NCI-H2029 treated with DMSO at 0.1 percent for 48 hours (cell line): ENCODE data around the gene TASP1.

ENCODE experiments used
- DNase-seq: peaks from one replicate; lab custom pipeline; 2025; lab: John Stamatoyannopoulos, UW

Gene TASP1

DNA sequence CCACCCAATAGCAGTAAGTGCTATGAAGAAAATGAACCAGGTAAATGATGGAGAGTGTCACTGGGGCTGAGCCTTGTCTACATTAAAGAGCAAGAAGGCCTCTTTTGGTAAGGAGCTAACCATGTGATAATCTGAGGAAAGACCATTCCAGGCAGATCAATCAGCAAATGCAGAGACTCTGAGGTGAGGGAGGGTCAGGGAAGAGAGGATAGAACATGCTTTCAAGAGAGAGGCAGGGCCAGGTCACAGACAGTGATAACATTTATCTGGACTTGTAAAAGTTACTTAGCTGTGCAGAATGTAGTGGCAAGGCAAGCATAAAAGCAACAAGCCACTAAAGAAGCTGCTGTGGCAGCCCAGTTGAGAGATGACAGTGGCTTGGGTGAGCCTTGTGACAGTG, 197.3 kb downstream of the TASP1 start:
- DNase-seq = no peak

DNA sequence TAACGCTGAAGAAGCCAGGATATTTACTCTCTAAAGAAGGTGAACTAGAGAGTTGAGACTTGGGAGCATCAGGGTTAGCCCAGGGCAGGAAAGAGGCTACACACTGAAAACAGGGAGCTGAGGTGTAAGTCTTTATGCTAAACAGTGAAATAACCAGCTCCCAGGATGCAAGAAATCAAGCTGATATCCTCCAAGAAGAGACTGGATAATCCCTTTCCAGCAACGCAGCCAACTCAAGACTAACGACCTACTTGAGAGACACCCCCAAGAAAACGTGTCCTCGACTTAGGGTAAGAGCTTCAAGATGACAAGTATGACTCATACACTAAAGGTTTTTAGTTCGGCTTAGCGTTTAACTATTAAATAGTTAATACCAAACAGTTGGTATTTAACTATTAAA, 202.2 kb downstream of the TASP1 start:
- DNase-seq = no peak

DNA sequence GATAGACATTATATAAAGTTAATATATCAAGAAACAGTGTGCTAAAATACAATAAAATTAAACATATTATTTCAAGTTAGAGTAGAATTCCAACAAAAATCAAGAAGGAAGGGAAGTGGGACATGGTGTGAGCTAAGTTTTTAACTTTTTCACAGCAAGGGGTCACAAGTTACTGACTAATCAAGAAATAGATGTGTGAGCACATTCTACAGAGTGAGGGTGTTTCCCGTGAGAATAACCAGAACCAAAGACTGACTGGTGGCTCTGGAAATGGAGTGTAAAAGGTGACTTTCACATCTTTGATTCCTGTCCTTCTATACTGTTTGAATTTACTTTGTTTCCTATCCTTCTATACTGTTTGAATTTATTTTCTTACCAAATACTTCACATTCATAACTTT, 206.6 kb downstream of the TASP1 start:
- DNase-seq = no peak

GRCh38 chr20:13430346-13431002, 208.3 kb downstream of the TASP1 start:
- DNase-seq = no peak

- DNase-seq = no peak
Measured at GRCh38 chr20:13428684-13429083, 210.0 kb downstream of the TASP1 start.

- no peak for DNase-seq
Measured at GRCh38 chr20:13426870-13427269, 211.9 kb downstream of the TASP1 start.

DNA sequence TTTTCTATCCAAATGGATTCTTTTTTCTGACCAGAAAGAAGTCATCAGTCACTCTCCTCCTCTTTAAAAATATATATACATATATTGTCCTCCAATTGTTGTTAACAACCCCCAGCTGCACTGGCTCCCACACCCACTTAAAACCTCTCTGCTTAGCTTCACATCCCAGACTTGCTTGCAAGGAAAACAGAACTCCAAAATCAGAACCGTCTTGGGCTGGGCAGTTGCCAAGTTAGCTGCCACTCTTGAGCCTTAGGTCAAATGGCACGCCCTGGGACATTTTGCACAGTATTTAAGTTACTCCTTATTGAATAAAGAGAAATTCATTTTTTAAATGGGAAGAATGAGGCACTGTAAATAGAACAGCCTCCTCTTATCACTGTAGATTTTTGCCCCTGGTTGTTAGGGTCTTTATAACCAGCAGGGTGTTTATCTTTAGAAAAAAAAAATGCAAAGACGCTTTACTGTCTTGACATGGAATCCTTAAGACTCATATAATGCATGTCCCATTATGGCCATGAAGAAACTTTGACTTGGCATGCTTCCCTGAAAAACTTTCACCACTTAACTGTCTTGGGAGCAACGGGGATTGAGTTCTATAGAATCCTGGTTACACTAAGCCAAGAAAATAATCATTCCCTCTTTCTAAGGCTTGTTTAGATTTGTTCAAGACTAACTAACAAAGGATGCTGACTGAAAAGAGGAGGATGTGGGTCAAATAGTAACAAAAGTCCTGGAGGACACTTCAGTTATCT, 213.2 kb downstream of the TASP1 start:
- DNase-seq = no peak

DNA sequence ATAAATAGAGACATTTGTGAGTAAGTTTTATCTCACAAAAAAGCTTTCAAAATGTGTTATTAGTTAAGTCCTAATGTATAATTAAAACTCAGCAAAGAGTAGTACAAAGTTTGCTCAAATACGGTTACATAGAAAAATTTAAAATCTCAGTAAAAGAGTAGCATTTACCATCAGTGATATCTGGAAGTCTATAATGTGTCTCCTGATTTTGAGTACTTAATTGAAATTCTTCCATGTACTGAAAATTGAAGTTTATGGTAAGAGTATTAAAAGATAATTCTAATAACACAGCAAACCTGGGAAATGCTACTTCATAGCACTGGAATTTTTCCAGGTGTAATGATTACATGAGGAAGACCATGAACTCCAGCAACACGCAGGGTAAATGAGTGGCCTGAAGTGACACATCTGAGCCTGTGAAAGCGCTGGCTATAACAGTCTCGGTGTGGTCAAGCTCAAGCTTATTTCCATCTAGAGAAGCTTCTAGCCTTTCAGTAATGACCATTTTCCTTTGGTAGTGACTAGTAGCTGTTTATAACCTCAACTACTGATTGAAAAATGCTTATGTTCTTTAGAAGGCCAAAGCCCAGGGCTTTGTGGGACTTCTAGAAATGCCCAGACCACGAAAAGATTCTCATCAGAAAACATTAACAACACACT, 214.4 kb downstream of the TASP1 start:
- DNase-seq = no peak

- no peak for DNase-seq
Measured at GRCh38 chr20:13423472-13424173, 215.1 kb downstream of the TASP1 start.

GRCh38 chr20:13422637-13423036, 216.1 kb downstream of the TASP1 start:
- DNase-seq = no peak

DNA sequence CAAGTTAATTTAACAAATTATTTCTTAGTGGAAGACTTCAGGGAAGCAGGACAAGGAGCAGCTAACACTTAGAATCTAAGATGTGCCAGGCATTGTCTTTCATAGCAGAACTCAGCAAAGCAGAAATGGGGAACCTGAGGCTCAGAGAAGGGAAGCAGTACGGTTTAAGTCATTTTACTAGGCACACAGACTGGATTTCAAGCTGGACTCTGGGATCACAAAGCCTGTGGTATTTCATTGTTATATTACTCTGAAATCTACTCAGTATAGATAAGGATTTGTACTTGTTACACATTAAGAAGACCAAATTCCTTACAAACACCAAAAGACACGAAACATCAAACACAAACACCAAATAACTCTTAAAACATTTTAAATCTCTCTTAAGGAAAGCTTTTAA, 218.1 kb downstream of the TASP1 start:
- DNase-seq = no peak

DNA sequence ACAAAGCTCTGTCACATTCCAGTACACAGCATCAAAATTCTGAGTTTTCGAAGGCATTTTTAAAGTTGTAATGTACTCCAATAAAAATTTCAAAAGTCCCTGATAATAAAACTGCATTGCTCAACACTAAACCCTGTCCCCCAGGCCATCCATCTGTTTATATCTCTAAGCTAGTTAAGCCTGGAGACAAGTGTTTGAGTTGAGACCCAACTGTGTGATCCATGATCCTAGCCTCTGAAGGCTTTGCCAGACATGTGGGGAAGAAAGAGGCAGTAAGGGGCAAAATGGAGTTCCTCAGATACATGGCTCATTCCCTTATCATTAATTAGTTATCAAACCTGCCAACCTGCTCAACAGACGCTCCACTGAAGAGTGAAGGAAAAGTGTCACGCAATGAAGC, 219.3 kb downstream of the TASP1 start:
- no peak for DNase-seq

DNA sequence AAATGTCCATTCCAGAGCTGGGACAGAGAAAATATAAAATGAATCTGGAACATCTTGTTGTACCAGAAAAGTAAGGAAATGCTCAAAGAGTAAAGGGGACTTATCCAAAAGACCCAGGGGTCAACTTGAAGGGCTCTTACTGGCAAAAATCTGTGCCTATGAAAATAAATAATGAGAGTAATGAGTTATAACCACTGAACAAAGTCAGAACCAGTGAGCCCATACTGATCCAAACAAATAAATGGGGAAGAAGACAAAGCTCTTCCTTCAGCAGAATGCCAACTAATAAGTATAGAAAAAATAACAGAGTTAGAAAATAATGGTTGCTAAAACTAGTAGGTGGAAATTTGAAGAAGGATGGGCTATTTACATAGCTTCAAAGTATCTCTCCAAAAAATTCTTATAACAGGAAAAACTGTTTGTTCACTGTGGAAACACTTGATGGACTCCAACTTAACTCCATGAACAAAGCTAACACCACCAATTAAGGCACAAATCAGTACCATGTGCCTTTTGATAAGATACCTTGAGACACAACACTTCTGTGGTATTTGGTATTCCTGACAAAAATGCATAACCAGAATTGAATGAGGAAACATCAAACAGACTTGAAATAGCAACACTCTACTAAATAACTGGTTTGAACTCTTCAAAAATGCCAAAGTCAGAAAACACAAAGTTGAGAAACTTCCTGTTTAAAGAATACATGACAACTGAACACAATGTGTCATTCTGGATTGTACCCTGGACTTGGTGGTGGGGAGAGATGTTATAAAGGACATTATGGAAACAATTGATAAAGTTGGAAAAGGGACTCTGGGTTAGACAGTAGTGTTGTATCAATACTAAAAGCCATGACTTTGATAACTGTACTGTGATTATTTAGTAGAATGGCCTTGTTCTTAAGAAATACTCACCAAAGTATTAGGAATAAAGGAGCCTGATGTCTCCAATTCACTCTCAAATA, 220.2 kb downstream of the TASP1 start:
- no peak for DNase-seq

- DNase-seq = no peak
Measured at GRCh38 chr20:13416531-13416930, 222.2 kb downstream of the TASP1 start.

GRCh38 chr20:13412806-13413445, 225.8 kb downstream of the TASP1 start:
- no peak for DNase-seq

DNA sequence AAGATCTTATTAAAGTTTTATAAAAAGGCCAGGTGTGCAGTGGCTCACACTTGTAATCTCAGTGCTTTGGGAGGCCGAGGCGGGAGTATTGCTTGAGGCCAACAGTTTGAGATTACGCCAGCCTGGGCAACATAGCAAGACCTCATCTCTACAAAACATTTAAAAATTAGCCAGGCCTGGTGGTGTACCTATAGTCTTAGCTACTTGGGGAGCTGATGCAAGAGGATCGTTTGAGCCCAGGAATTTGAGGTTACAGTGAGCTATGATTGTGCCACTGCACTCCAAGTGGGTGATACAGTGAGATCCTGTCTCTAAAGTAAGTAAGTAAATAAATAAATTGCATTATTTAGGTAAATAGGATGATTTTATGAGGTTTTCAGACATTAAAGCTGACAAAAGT, 234.4 kb downstream of the TASP1 start:
- DNase-seq = no peak

- DNase-seq = no peak
Measured at GRCh38 chr20:13403453-13403852, 235.3 kb downstream of the TASP1 start.

- no peak for DNase-seq
Measured at GRCh38 chr20:13402986-13403385, 235.7 kb downstream of the TASP1 start.

- no peak for DNase-seq
Measured at GRCh38 chr20:13402171-13402760, 236.5 kb downstream of the TASP1 start.

DNA sequence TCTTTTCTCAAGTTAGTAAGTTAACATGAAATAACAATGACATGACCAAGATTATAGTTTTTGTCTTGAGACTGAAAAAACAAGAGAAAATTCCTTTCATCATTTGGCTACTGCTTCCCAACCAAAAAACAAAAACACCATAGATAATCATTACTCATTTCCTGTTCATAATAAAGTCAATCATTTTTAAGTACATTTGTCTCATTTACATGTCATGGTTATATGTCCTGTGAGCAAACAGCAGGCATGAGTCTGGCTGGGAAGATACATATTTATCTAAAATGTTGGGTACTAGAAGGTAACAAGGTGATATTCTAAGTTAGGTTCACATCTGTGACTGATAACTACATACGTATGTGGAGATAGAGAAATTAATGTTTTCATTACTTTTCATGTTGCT, 237.1 kb downstream of the TASP1 start:
- no peak for DNase-seq

GRCh38 chr20:13400453-13400852, 238.3 kb downstream of the TASP1 start:
- no peak for DNase-seq
